K562 (cell line): ENCODE data around the gene PRRX1. TPM values are rescaled to one million over a fixed set of nuclear protein-coding genes. Genes with fewer than 3 reads are reported as not detected.

ENCODE experiments used
- ATAC-seq: fragments of 200-7000 bp; cut with Tn5 transposase; 3 replicates; pipeline ENCODE4 v1.9.1; 2020; ENCODE audit warnings: moderate library complexity
- BruUV-seq: library from RNA; stranded (reverse); fragments of 400-500 nt; replicated peaks from 2 replicates; lab custom pipeline; 2021; lab: Mats Ljungman, UMichigan
- CTCF ChIA-PET: fragments of 300-600 bp; formaldehyde crosslinking; extraction: SDS; loops from one replicate; lab custom pipeline; 2021; ENCODE audit warnings: low intra/inter-chr PET ratio; lab: Yijun Ruan, JAX
- POLR2A ChIA-PET: fragments of 300-600, 350-650 bp; sonication (Branson Sonifier 250); formaldehyde crosslinking; extraction: SDS; loops from one replicate; lab custom pipeline; 2021; ENCODE audit warnings: antibody characterized with exemption, inconsistent platforms; lab: Yijun Ruan, JAX
- DNase-seq, 4 experiments: peaks; one replicate each; pipeline versions ENCODE4 v3.0.0 to v3.0.0-alpha.2; 2011 to 2018; ENCODE audit warnings: low spot score in 3 of 4, mixed read lengths in 3 of 4; ENCODE audit errors: extremely low read depth in 1 of 4
- FAIRE-seq: peaks from 2 replicates; lab custom pipeline; 2011; peaks lifted over from hg19 to GRCh38; lab: Jason Lieb, UNC
- H2AFZ ChIP-seq: 2 replicates; pipeline ENCODE4 v1.6.0; 2011; ENCODE audit warnings: low read depth, low read length, control low read depth, inconsistent platforms
- H3K27ac ChIP-seq: fragments of 200-600 bp; 3 replicates; pipeline ENCODE4 v1.8.0; 2011; ENCODE audit warnings: low read depth, mild to moderate bottlenecking, control low read depth, inconsistent platforms, low read length, moderate library complexity, mixed read lengths; ENCODE audit errors: extremely low read depth
- H3K27me3 ChIP-seq, 2 experiments: fragments of 300-600 bp in 1 of 2; 2 replicates in 1 of 2; 3 replicates in 1 of 2; pipeline versions ENCODE4 v1.6.0 to v1.8.0; 2011; ENCODE audit warnings: inconsistent platforms in 2 of 2, low read length in 2 of 2, mild to moderate bottlenecking in 1 of 2, mixed read lengths in 1 of 2, moderate library complexity in 1 of 2; ENCODE audit not compliant: control insufficient read depth in 2 of 2, insufficient read depth in 2 of 2
- H3K36me3 ChIP-seq: fragments of 300-600 bp; 3 replicates; pipeline ENCODE4 v1.8.0; 2011; ENCODE audit warnings: mild to moderate bottlenecking, low read length, inconsistent platforms; ENCODE audit not compliant: control insufficient read depth, insufficient read depth
- H3K4me1 ChIP-seq, 2 experiments: fragments of 200-600 bp in 1 of 2; replicated peaks in 1 of 2; 2 replicates in 1 of 2; 3 replicates in 1 of 2; pipeline versions ENCODE4 v1.5.1 to v1.8.0; 2011; ENCODE audit warnings: inconsistent platforms in 2 of 2, low read length in 2 of 2, mild to moderate bottlenecking in 1 of 2, mixed read lengths in 1 of 2, moderate library complexity in 1 of 2; ENCODE audit not compliant: control insufficient read depth in 2 of 2, insufficient read depth in 2 of 2
- H3K4me2 ChIP-seq: 2 replicates; pipeline ENCODE4 v1.6.1; 2011; ENCODE audit warnings: low read length, control low read depth, inconsistent platforms, mixed read lengths; ENCODE audit not compliant: insufficient read depth
- H3K4me3 ChIP-seq: fragments of 200-600 bp; sonication (generic), shearing (Covaris generic); 2 replicates; pipeline ENCODE4 v1.5.1; 2016; ENCODE audit warnings: control low read depth, inconsistent platforms
- H3K79me2 ChIP-seq: fragments of 200-600 bp; 3 replicates; pipeline ENCODE4 v1.8.0; 2011; ENCODE audit warnings: low read length, inconsistent platforms; ENCODE audit not compliant: control insufficient read depth, insufficient read depth
- H3K9ac ChIP-seq, 2 experiments: 2 replicates each; pipeline versions ENCODE4 v1.6.0 to v1.6.1; 2011; ENCODE audit warnings: low read depth in 2 of 2, low read length in 2 of 2, control low read depth in 1 of 2, inconsistent platforms in 1 of 2, mild to moderate bottlenecking in 1 of 2, mixed read lengths in 1 of 2; ENCODE audit not compliant: insufficient read depth in 1 of 2
- H3K9me1 ChIP-seq: one replicate; pipeline ENCODE4 v1.6.0; 2011; ENCODE audit warnings: inconsistent platforms, mild to moderate bottlenecking, low read length, moderate library complexity; ENCODE audit not compliant: control insufficient read depth, insufficient read depth
- H3K9me3 ChIP-seq: replicated peaks from 2 replicates; pipeline ENCODE4 v1.5.1; 2011; ENCODE audit warnings: low read depth, low read length, inconsistent platforms; ENCODE audit not compliant: control insufficient read depth, insufficient read depth
- H4K20me1 ChIP-seq: replicated peaks from 2 replicates; pipeline ENCODE4 v1.6.1; 2011; ENCODE audit warnings: low read length, inconsistent platforms, mixed read lengths; ENCODE audit not compliant: control insufficient read depth, insufficient read depth
- DIDO1 ChIP-seq: fragments of 450-650 bp; IDR thresholded peaks from 2 replicates; pipeline ENCODE4 v1.6.1; 2016; ENCODE audit warnings: low read depth, missing biosample characterization, missing genetic modification characterization
- FOXJ2 ChIP-seq: fragments of 200-800 bp; sonication (Bioruptor generic); IDR thresholded peaks from 2 replicates; pipeline ENCODE4 v1.6.1; 2016; ENCODE audit warnings: missing genetic modification characterization, missing compliant biosample characterization
- L3MBTL2 ChIP-seq: fragments of 450-650 bp; IDR thresholded peaks from 2 replicates; pipeline ENCODE4 v1.6.1; 2016; ENCODE audit warnings: mild to moderate bottlenecking, moderate library complexity
- SOX6 ChIP-seq: fragments of 450-650 bp; IDR thresholded peaks from 2 replicates; pipeline ENCODE4 v1.6.1; 2014; ENCODE audit warnings: mild to moderate bottlenecking
- SRSF1 ChIP-seq: fragments of 200-400 bp; formaldehyde crosslinking; IDR thresholded peaks from 2 replicates; pipeline ENCODE4 v1.6.1; 2017; ENCODE audit warnings: mild to moderate bottlenecking, low read depth, low read length, moderate library complexity
- ZNF263 ChIP-seq: sonication (generic); formaldehyde crosslinking; IDR thresholded peaks from 2 replicates; pipeline ENCODE4 v1.8.0; 2022; ENCODE audit warnings: mild to moderate bottlenecking, missing genetic modification reagents, borderline replicate concordance
- ZNF785 ChIP-seq: fragments of 250-450 bp; sonication (Bioruptor Pico); IDR thresholded peaks from 2 replicates; pipeline ENCODE4 v1.4.0; 2020; ENCODE audit warnings: mild to moderate bottlenecking
- WGBS: fragments of 100-300 bp; shearing (Covaris generic); methylation state at CpG from one replicate; pipeline ENCODE4 v1.1.6; 2016; ENCODE audit warnings: low coverage, mixed read lengths; ENCODE audit not compliant: insufficient coverage; ENCODE audit errors: missing lambda C conversion rate; 5-methylcytosine and 5-hydroxymethylcytosine counted together
- in situ Hi-C: fragments of 300-500 bp; cut with MboI; formaldehyde crosslinking; loops from 4 replicates; pipeline ENCODE4 v1.15.0; 2018; ENCODE audit warnings: inconsistent platforms, mixed read lengths
- intact Hi-C: fragments of 100-400 bp; cut with micrococcal nuclease; formaldehyde crosslinking; loops from 2 replicates; pipeline ENCODE4 v1.14.2; 2022
- polyA plus RNA-seq, 8 experiments: library from polyadenylated mRNA; depleted of rRNA in 4 of 8; stranded (reverse) in 5 of 8; unstranded in 3 of 8; fragments of >200 nt; fragmentation: Nextera tagmentation in 2 of 8; fragmentation: Illumina TruSeq in 1 of 8; extraction: Ambion mirVana in 2 of 8; extraction: Trizol in 1 of 8; gene quantifications; 2 replicates each; pipeline versions ENCODE4 v1.2.1 to v1.2.3, GENCODE V29; 2011 to 2014; ENCODE audit warnings: inconsistent platforms in 1 of 8, missing spikeins in 1 of 8
- total RNA-seq, 7 experiments: library from RNA; depleted of rRNA in 6 of 7; stranded (reverse); fragments of >200 nt in 6 of 7; fragmentation: Illumina TruSeq in 2 of 7; extraction: Trizol in 2 of 7; gene quantifications; 2 replicates each; pipeline versions ENCODE4 v1.2.1 to v1.2.3, GENCODE V29; 2011 to 2021; ENCODE audit warnings: low replicate concordance in 1 of 7

Gene PRRX1
- total and polyA plus RNA-seq, 9 of the 15 experiments (the other 6 are each of a cell fraction or from before 2014, with no cell fraction given), result not detected

DNA sequence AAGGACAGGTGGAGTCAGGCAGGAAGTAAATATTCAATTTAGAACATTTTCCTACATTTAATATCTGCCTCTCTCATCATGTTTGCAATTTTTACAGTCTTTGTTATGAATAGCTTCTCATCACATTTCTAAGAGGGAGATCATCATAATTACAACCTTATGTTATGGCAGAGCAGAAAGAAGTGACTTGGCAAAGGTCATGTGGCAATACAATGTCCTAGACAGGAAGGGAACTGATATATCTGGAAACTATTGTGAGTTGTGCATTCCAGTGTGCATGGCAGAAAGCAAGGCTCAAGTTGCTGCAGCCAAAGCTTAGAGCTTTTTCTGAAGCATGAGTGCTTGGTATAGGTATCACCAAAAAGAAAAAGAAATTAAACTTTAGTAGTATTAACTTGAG, 43.8 kb upstream of the PRRX1 start:
- intact Hi-C loops, result no loop called here
- CTCF ChIA-PET, result no interaction called here
- ATAC-seq, result no peak

DNA sequence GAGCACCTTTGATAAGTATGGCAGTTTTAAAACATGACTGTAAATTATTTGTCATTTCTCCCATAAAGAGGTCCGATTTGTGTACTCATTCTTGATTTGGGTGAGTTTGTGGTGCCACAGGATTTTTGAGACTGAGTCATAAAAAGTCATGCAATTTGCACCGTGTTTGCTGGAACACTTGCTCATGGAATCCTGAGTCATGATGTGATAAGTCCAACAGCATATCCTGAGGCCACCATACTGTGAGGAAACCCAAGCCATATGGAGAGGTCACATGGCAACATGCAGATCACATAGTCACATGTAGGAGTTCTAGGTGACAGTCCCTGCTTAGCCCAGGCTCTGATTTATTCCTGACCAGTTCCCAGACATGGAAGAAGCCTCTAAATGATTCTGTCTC, 40.8 kb upstream of the PRRX1 start:
- POLR2A ChIA-PET, result no interaction called here
- in situ Hi-C loops (no loop called here), intact Hi-C loops (no loop called here)
- no peaks in the 10 kb centered on the region for H3K9me3 ChIP-seq
- no peak overlapping the region for H3K4me2 ChIP-seq
- FAIRE-seq, result no peak
- CTCF ChIA-PET, result no interaction called here
- H3K9ac ChIP-seq, result no peak overlapping the region
- ATAC-seq, result no peak
- WGBS, result 0% methylated on average over 2 of the region's 2 CpGs
- no peaks in the 10 kb centered on the region for H3K27me3 ChIP-seq
- no peaks in the 10 kb centered on the region for H3K36me3 ChIP-seq
- H2AFZ ChIP-seq, result no peak overlapping the region
- no peak for DNase-seq
- TF ChIP-seq SRSF1, result no peak
- H3K9me1 ChIP-seq, result no peaks in the 10 kb centered on the region
- H3K4me3 ChIP-seq, result no peak overlapping the region
- BruUV-seq, result no TSS peak
- no peaks in the 10 kb centered on the region for H3K4me1 ChIP-seq
- H3K79me2 ChIP-seq, result no peaks in the 10 kb centered on the region
- H3K27ac ChIP-seq, result no peak overlapping the region
- H4K20me1 ChIP-seq, result no peaks in the 10 kb centered on the region

More for the DNA sequence above, 43.8 kb upstream of the PRRX1 start:
- no peak overlapping the region for H3K9ac ChIP-seq
- no peaks in the 10 kb centered on the region for H3K27me3 ChIP-seq
- H3K9me1 ChIP-seq, result no peaks in the 10 kb centered on the region
- in situ Hi-C loops, result no loop called here
- no peaks in the 10 kb centered on the region for H3K79me2 ChIP-seq
- FAIRE-seq, result no peak
- no peaks in the 10 kb centered on the region for H3K9me3 ChIP-seq
- TF ChIP-seq DIDO1 (tag) (no peak), ZNF785 (CRISPR knock-in tag) (no peak), FOXJ2 (tag) (no peak), L3MBTL2 (no peak), ZNF263 (CRISPR knock-in tag) (no peak), SOX6 (no peak)
- no peak overlapping the region for H3K27ac ChIP-seq
- H3K4me2 ChIP-seq, result no peak overlapping the region
- DNase-seq, result no peak
- H2AFZ ChIP-seq, result no peak overlapping the region
- POLR2A ChIA-PET, result no interaction called here
- no TSS peak for BruUV-seq
- H3K36me3 ChIP-seq, result no peaks in the 10 kb centered on the region
- H4K20me1 ChIP-seq, result no peaks in the 10 kb centered on the region
- no peak overlapping the region for H3K4me3 ChIP-seq
- no peaks in the 10 kb centered on the region for H3K4me1 ChIP-seq
